ENCODE results near the gene VPS26C. TPM values are rescaled to one million over a fixed set of nuclear protein-coding genes. Genes with fewer than 3 reads are reported as not detected.

VPS26C gene
- total and polyA plus RNA-seq, 12 donors = 14.3 to 94.8 (median 58.7) TPM

- DNase-seq = peak in 2 of 7 donors; percentile 16 to 46
- TF ChIP-seq POLR2A (IDR thresholded peaks at IDR 0.05) (no peak), CTCF (IDR thresholded peaks at IDR 0.05) (no peak)
- Histone ChIP-seq H3K27me3 (no peaks in the 10 kb centered on the region), H3K9me3 (replicated peaks in 1 of 3) (no peaks in the 10 kb centered on the region), H3K27ac (no peak overlapping the region), H3K36me3 (replicated peaks in 1 of 2) (peaks cover 0 to 76% of the 10 kb centered on the region in 2 donors), H3K4me1 (replicated peaks in 1 of 2) (no peaks in the 10 kb centered on the region), H3K4me3 (no peak overlapping the region)
- intact Hi-C loops (cut with DNase I) = no loop called here
- WGBS, 4 donors = 93 to 96% (median 94%) methylated on average over 29 to 38 of the region's 38 CpGs
These were observed 39.8 kb downstream of the VPS26C start for GRCh38 chr21:37227071-37228002.

GRCh38 chr21:37226041-37226920 lies 40.9 kb downstream of the VPS26C start:
- Histone ChIP-seq H3K27me3 (no peaks in the 10 kb centered on the region), H3K9me3 (replicated peaks in 1 of 3) (no peaks in the 10 kb centered on the region), H3K4me3 (no peak overlapping the region), H3K4me1 (replicated peaks in 1 of 2) (no peaks in the 10 kb centered on the region), H3K36me3 (replicated peaks in 1 of 2) (peaks cover 0 to 65% of the 10 kb centered on the region in 2 donors), H3K27ac (no peak overlapping the region)
- DNase-seq = peak in 2 of 7 donors; percentile 19 to 41
- TF ChIP-seq CTCF (IDR thresholded peaks at IDR 0.05) = no peak
- TF ChIP-seq POLR2A (IDR thresholded peaks at IDR 0.05) = no peak
- WGBS, 4 donors = 90 to 96% (median 93%) methylated on average over 14 to 18 of the region's 18 CpGs
- intact Hi-C loops (cut with DNase I) = no loop called here

GRCh38 chr21:37224861-37225839 lies 42.0 kb downstream of the VPS26C start:
- no peak for TF ChIP-seq POLR2A (IDR thresholded peaks at IDR 0.05)
- TF ChIP-seq CTCF (IDR thresholded peaks at IDR 0.05) = no peak
- Histone ChIP-seq H3K27me3 (no peaks in the 10 kb centered on the region), H3K4me1 (replicated peaks in 1 of 2) (peaks cover 0 to 1% of the 10 kb centered on the region in 2 donors), H3K27ac (no peak overlapping the region), H3K4me3 (no peak overlapping the region), H3K36me3 (replicated peaks in 1 of 2) (peaks cover 0 to 54% of the 10 kb centered on the region in 2 donors), H3K9me3 (replicated peaks in 1 of 3) (no peaks in the 10 kb centered on the region)
- WGBS, 4 donors = 82 to 92% (median 88%) methylated on average over 19 to 21 of the region's 21 CpGs
- DNase-seq = peak in 2 of 7 donors; percentile 9 to 41
- intact Hi-C loops (cut with DNase I) = no loop called here
